GM23338 (cell line): ENCODE measurements around the gene SP6. TPM values are rescaled to one million over a fixed set of nuclear protein-coding genes. Genes with fewer than 3 reads are reported as not detected.

Source experiments
- ATAC-seq: fragments of 200-7000 bp; cut with Tn5 transposase; 3 replicates; pipeline ENCODE4 v1.9.1; 2020
- DNase-seq: peaks from one replicate; pipeline ENCODE4 v3.0.0-alpha.2; 2015; ENCODE audit warnings: low spot score
- H2AFZ ChIP-seq: fragments of 200-600 bp; sonication (generic); 2 replicates; pipeline ENCODE4 v1.8.0; 2016; ENCODE audit warnings: antibody characterized with exemption, mild to moderate bottlenecking, moderate library complexity
- H3F3A ChIP-seq: fragments of 200-600 bp; sonication (generic); replicated peaks from 2 replicates; pipeline ENCODE4 v1.8.0; 2017; ENCODE audit warnings: antibody characterized with exemption, mixed run types, low read depth
- H3K27ac ChIP-seq: fragments of 200-600 bp; sonication (generic); 2 replicates; pipeline ENCODE4 v1.6.1; 2016; ENCODE audit warnings: low read depth
- H3K27me3 ChIP-seq: fragments of 200-600 bp; sonication (generic); 2 replicates; pipeline ENCODE4 v1.8.0; 2016; ENCODE audit warnings: mild to moderate bottlenecking, mixed run types, moderate library complexity; ENCODE audit not compliant: insufficient read depth
- H3K36me3 ChIP-seq: fragments of 200-600 bp; sonication (generic); 2 replicates; pipeline ENCODE4 v1.8.0; 2016; ENCODE audit warnings: mild to moderate bottlenecking; ENCODE audit not compliant: insufficient read depth
- H3K4me1 ChIP-seq: fragments of 200-600 bp; sonication (generic); 2 replicates; pipeline ENCODE4 v1.8.0; 2016; ENCODE audit warnings: mild to moderate bottlenecking, moderate library complexity; ENCODE audit not compliant: insufficient read depth
- H3K4me2 ChIP-seq: fragments of 200-600 bp; sonication (generic); 2 replicates; pipeline ENCODE4 v1.7.1; 2017; ENCODE audit warnings: mixed run types
- H3K4me3 ChIP-seq: fragments of 200-600 bp; sonication (generic); 2 replicates; pipeline ENCODE4 v1.6.1; 2016; ENCODE audit warnings: mixed run types
- H3K79me2 ChIP-seq: fragments of 200-600 bp; sonication (generic); replicated peaks from 2 replicates; pipeline ENCODE4 v1.8.0; 2017; ENCODE audit warnings: mild to moderate bottlenecking; ENCODE audit not compliant: insufficient read depth
- H3K9me2 ChIP-seq: fragments of 200-600 bp; sonication (generic); 2 replicates; pipeline ENCODE4 v1.8.0; 2017; ENCODE audit not compliant: insufficient read depth
- H4K20me1 ChIP-seq: fragments of 200-600 bp; sonication (generic); replicated peaks from 2 replicates; pipeline ENCODE4 v1.8.0; 2017; ENCODE audit warnings: mild to moderate bottlenecking; ENCODE audit not compliant: insufficient read depth
- H3K27ac Mint-ChIP-seq: 2 replicates; pipeline ENCODE4 v1.8.0; 2020; ENCODE audit warnings: inconsistent platforms, mild to moderate bottlenecking, moderate library complexity, mixed read lengths
- H3K27me3 Mint-ChIP-seq: 3 replicates; pipeline ENCODE4 v1.8.0; 2022; ENCODE audit warnings: low read depth, mild to moderate bottlenecking, moderate library complexity, mixed read lengths, inconsistent platforms; ENCODE audit not compliant: insufficient read depth, poor library complexity
- H3K36me3 Mint-ChIP-seq: 3 replicates; pipeline ENCODE4 v1.8.0; 2021; ENCODE audit warnings: low read depth, mild to moderate bottlenecking, inconsistent platforms, moderate library complexity, mixed read lengths
- H3K4me1 Mint-ChIP-seq: 3 replicates; pipeline ENCODE4 v1.8.0; 2020; ENCODE audit warnings: mild to moderate bottlenecking, inconsistent platforms, mixed read lengths
- H3K4me3 Mint-ChIP-seq: 3 replicates; pipeline ENCODE4 v1.8.0; 2021; ENCODE audit warnings: moderate library complexity, mild to moderate bottlenecking, inconsistent platforms, mixed read lengths
- H3K9me3 Mint-ChIP-seq: 3 replicates; pipeline ENCODE4 v1.8.0; 2020; ENCODE audit warnings: moderate library complexity, mild to moderate bottlenecking, inconsistent platforms, mixed read lengths
- EZH2 ChIP-seq: fragments of 200-600 bp; sonication (generic); IDR thresholded peaks from one replicate; pipeline ENCODE4 v1.8.0; 2017; ENCODE audit warnings: antibody characterized with exemption, mild to moderate bottlenecking, low read depth; ENCODE audit not compliant: unreplicated experiment
- EZH2phosphoT487 ChIP-seq: fragments of 200-600 bp; sonication (generic); IDR thresholded peaks from one replicate; pipeline ENCODE4 v1.8.1; 2018; ENCODE audit warnings: antibody characterized with exemption; ENCODE audit not compliant: unreplicated experiment
- NANOG ChIP-seq: IDR thresholded peaks from 2 replicates; pipeline ENCODE4 v1.6.1; 2016; ENCODE audit warnings: antibody characterized with exemption, borderline replicate concordance
- STAT1 ChIP-seq: IDR thresholded peaks from one replicate; pipeline ENCODE4 v1.6.1; 2016; ENCODE audit warnings: antibody characterized with exemption; ENCODE audit not compliant: unreplicated experiment
- ZNF114 ChIP-seq: fragments of 250-450 bp; sonication (Bioruptor Pico); IDR thresholded peaks from 2 replicates; pipeline ENCODE4 v1.5.0; 2020; ENCODE audit warnings: mild to moderate bottlenecking, moderate library complexity
- ZNF331 ChIP-seq: fragments of 250-450 bp; sonication (Bioruptor Pico); IDR thresholded peaks from 2 replicates; pipeline ENCODE4 v1.5.0; 2020; ENCODE audit warnings: low read depth, mild to moderate bottlenecking, moderate library complexity
- polyA plus RNA-seq: library from polyadenylated mRNA; unstranded; fragments of >200 nt; fragmentation: Nextera tagmentation; extraction: Ambion mirVana; gene quantifications from 2 replicates; pipeline ENCODE4 v1.2.1, GENCODE V29; 2016
- total RNA-seq: library from RNA; depleted of rRNA; stranded (reverse); fragments of >200 nt; shearing (Covaris generic); gene quantifications from 2 replicates; pipeline ENCODE4 v1.2.3, GENCODE V29; 2014
- TF ChIP-seq, protein P1 (sequence below): fragments of 250-450 bp; sonication (Bioruptor Pico); IDR thresholded peaks from 2 replicates; pipeline ENCODE4 v1.5.0; 2020; ENCODE audit warnings: mild to moderate bottlenecking, moderate library complexity
- TF ChIP-seq, protein P2 (sequence below): IDR thresholded peaks from one replicate; pipeline ENCODE4 v1.6.1; 2018; ENCODE audit warnings: antibody characterized with exemption; ENCODE audit not compliant: unreplicated experiment
- TF ChIP-seq, protein P3 (sequence below): IDR thresholded peaks from 2 replicates; pipeline ENCODE4 v1.6.1; 2016; ENCODE audit warnings: antibody characterized with exemption
- TF ChIP-seq, protein P4 (sequence below), 2 experiments: fragments of 200-600 bp in 1 of 2; sonication (generic) in 1 of 2; conservative IDR thresholded peaks; 2 replicates each; pipeline versions ENCODE4 v1.5.1 to v1.6.1; 2016 to 2017; ENCODE audit warnings: antibody characterized with exemption in 2 of 2, low read depth in 2 of 2, mild to moderate bottlenecking in 2 of 2, moderate library complexity in 1 of 2

The SP6 gene
- total and polyA plus RNA-seq, 2 experiments from 2014 or later, result 0.13 to 1.0 TPM

DNA sequence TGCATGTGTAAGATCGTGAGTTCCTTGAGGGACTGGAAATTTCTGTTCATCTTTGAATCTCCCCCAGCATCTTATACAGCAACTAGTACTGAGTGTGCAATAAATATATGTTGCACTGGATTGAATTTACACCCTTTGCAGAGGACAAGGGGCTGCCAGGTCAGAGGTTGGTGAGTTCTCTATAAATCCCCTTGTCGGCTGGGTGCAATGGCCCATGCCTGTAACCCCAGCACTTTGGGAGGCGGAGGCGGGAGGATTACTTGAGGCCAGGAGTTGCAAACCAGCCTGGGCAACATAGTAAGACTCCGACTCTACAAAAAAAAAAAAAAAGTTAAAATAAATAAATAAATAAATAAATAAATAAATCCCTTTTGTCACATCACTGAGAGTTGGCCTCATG lies 9.4 kb upstream of the SP6 start:
- no peak overlapping the region for H3K4me2 ChIP-seq
- no peaks in the 10 kb centered on the region for H3K36me3 ChIP-seq
- Mint-ChIP-seq H3K27me3 (peaks cover 22% of the 10 kb centered on the region), H3K36me3 (no peaks in the 10 kb centered on the region), H3K4me1 (peaks cover 29% of the 10 kb centered on the region), H3K27ac (no peak overlapping the region), H3K4me3 (no peak overlapping the region), H3K9me3 (no peaks in the 10 kb centered on the region)
- H3K27me3 ChIP-seq, result peaks cover 40% of the 10 kb centered on the region
- H3K27ac ChIP-seq, result no peak overlapping the region
- no peaks in the 10 kb centered on the region for H3K79me2 ChIP-seq
- H3F3A ChIP-seq, result no peaks in the 10 kb centered on the region
- TF ChIP-seq STAT1 (no peak), EZH2phosphoT487 (no peak), ZNF331 (CRISPR knock-in tag) (no peak), NANOG (no peak), ZNF114 (CRISPR knock-in tag) (no peak), EZH2 (no peak)
- TF ChIP-seq, protein P1, sequence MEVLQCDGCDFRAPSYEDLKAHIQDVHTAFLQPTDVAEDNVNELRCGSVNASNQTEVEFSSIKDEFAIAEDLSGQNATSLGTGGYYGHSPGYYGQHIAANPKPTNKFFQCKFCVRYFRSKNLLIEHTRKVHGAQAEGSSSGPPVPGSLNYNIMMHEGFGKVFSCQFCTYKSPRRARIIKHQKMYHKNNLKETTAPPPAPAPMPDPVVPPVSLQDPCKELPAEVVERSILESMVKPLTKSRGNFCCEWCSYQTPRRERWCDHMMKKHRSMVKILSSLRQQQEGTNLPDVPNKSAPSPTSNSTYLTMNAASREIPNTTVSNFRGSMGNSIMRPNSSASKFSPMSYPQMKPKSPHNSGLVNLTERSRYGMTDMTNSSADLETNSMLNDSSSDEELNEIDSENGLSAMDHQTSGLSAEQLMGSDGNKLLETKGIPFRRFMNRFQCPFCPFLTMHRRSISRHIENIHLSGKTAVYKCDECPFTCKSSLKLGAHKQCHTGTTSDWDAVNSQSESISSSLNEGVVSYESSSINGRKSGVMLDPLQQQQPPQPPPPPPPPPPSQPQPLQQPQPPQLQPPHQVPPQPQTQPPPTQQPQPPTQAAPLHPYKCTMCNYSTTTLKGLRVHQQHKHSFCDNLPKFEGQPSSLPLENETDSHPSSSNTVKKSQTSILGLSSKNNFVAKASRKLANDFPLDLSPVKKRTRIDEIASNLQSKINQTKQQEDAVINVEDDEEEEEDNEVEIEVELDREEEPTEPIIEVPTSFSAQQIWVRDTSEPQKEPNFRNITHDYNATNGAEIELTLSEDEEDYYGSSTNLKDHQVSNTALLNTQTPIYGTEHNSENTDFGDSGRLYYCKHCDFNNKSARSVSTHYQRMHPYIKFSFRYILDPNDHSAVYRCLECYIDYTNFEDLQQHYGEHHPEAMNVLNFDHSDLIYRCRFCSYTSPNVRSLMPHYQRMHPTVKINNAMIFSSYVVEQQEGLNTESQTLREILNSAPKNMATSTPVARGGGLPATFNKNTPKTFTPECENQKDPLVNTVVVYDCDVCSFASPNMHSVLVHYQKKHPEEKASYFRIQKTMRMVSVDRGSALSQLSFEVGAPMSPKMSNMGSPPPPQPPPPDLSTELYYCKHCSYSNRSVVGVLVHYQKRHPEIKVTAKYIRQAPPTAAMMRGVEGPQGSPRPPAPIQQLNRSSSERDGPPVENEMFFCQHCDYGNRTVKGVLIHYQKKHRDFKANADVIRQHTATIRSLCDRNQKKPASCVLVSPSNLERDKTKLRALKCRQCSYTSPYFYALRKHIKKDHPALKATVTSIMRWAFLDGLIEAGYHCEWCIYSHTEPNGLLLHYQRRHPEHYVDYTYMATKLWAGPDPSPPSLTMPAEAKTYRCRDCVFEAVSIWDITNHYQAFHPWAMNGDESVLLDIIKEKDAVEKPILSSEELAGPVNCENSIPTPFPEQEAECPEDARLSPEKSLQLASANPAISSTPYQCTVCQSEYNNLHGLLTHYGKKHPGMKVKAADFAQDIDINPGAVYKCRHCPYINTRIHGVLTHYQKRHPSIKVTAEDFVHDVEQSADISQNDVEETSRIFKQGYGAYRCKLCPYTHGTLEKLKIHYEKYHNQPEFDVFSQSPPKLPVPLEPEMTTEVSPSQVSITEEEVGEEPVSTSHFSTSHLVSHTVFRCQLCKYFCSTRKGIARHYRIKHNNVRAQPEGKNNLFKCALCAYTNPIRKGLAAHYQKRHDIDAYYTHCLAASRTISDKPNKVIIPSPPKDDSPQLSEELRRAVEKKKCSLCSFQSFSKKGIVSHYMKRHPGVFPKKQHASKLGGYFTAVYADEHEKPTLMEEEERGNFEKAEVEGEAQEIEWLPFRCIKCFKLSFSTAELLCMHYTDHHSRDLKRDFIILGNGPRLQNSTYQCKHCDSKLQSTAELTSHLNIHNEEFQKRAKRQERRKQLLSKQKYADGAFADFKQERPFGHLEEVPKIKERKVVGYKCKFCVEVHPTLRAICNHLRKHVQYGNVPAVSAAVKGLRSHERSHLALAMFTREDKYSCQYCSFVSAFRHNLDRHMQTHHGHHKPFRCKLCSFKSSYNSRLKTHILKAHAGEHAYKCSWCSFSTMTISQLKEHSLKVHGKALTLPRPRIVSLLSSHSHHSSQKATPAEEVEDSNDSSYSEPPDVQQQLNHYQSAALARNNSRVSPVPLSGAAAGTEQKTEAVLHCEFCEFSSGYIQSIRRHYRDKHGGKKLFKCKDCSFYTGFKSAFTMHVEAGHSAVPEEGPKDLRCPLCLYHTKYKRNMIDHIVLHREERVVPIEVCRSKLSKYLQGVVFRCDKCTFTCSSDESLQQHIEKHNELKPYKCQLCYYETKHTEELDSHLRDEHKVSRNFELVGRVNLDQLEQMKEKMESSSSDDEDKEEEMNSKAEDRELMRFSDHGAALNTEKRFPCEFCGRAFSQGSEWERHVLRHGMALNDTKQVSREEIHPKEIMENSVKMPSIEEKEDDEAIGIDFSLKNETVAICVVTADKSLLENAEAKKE, result no peak
- TF ChIP-seq, protein P2, sequence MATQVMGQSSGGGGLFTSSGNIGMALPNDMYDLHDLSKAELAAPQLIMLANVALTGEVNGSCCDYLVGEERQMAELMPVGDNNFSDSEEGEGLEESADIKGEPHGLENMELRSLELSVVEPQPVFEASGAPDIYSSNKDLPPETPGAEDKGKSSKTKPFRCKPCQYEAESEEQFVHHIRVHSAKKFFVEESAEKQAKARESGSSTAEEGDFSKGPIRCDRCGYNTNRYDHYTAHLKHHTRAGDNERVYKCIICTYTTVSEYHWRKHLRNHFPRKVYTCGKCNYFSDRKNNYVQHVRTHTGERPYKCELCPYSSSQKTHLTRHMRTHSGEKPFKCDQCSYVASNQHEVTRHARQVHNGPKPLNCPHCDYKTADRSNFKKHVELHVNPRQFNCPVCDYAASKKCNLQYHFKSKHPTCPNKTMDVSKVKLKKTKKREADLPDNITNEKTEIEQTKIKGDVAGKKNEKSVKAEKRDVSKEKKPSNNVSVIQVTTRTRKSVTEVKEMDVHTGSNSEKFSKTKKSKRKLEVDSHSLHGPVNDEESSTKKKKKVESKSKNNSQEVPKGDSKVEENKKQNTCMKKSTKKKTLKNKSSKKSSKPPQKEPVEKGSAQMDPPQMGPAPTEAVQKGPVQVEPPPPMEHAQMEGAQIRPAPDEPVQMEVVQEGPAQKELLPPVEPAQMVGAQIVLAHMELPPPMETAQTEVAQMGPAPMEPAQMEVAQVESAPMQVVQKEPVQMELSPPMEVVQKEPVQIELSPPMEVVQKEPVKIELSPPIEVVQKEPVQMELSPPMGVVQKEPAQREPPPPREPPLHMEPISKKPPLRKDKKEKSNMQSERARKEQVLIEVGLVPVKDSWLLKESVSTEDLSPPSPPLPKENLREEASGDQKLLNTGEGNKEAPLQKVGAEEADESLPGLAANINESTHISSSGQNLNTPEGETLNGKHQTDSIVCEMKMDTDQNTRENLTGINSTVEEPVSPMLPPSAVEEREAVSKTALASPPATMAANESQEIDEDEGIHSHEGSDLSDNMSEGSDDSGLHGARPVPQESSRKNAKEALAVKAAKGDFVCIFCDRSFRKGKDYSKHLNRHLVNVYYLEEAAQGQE, result no peak
- TF ChIP-seq, protein P3, sequence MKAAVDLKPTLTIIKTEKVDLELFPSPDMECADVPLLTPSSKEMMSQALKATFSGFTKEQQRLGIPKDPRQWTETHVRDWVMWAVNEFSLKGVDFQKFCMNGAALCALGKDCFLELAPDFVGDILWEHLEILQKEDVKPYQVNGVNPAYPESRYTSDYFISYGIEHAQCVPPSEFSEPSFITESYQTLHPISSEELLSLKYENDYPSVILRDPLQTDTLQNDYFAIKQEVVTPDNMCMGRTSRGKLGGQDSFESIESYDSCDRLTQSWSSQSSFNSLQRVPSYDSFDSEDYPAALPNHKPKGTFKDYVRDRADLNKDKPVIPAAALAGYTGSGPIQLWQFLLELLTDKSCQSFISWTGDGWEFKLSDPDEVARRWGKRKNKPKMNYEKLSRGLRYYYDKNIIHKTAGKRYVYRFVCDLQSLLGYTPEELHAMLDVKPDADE, result no peak
- TF ChIP-seq, protein P4, sequence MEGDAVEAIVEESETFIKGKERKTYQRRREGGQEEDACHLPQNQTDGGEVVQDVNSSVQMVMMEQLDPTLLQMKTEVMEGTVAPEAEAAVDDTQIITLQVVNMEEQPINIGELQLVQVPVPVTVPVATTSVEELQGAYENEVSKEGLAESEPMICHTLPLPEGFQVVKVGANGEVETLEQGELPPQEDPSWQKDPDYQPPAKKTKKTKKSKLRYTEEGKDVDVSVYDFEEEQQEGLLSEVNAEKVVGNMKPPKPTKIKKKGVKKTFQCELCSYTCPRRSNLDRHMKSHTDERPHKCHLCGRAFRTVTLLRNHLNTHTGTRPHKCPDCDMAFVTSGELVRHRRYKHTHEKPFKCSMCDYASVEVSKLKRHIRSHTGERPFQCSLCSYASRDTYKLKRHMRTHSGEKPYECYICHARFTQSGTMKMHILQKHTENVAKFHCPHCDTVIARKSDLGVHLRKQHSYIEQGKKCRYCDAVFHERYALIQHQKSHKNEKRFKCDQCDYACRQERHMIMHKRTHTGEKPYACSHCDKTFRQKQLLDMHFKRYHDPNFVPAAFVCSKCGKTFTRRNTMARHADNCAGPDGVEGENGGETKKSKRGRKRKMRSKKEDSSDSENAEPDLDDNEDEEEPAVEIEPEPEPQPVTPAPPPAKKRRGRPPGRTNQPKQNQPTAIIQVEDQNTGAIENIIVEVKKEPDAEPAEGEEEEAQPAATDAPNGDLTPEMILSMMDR (conservative IDR thresholded peaks at IDR 0.05; ENCODE audit: low read depth in 2 of 2), result no peak
- no peak for DNase-seq
- no peaks in the 10 kb centered on the region for H4K20me1 ChIP-seq
- H3K9me2 ChIP-seq, result peaks cover 4% of the 10 kb centered on the region; the same call in 1 of the 2 replicates
- no peak overlapping the region for H3K4me3 ChIP-seq
- no peak overlapping the region for H2AFZ ChIP-seq
- peaks cover 16% of the 10 kb centered on the region; the same call in 1 of the 2 replicates for H3K4me1 ChIP-seq
- no peak for ATAC-seq
